ENCODE measurements around the gene UTF1. TPM values are rescaled to one million over a fixed set of nuclear protein-coding genes. Genes with fewer than 3 reads are reported as not detected.

Gene UTF1
- total and polyA plus RNA-seq, 2 experiments from 2014 or later: 12.2 to 51.4 TPM

DNA sequence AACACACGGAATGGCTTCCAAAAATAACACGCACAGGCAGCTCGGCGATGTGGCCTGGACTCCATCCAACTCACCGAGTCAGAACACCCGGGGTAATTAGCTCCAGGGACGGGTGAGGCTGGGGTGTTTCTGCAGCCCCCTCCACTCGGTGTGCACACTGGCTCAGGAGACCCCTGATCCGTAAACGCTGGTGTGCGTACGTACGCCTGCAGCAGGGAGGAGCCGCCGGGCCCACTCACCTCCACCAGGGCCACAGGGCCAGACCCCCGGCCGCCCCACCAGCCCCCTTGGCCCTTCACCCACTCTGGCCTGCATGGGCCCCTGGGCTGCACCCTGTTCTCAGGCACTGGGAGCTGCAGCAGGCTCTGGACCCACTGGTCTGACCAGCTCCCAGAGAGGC, 22.4 kb upstream of the UTF1 start:
- Histone ChIP-seq H3K27me3 (ENCODE audit: insufficient read depth) (no peaks in the 10 kb centered on the region), H4K20me1 (replicated peaks; ENCODE audit: insufficient read depth) (no peaks in the 10 kb centered on the region), H3F3A (replicated peaks; ENCODE audit: low read depth) (0 out of 2 replicates have a peak, but pooled peaks cover 3% of the 10 kb centered on the region), H3K9me2 (ENCODE audit: insufficient read depth) (peaks cover 4% of the 10 kb centered on the region; the same call in 1 of the 2 replicates), H3K36me3 (ENCODE audit: insufficient read depth) (no peaks in the 10 kb centered on the region), H2AFZ (no peak overlapping the region), H3K79me2 (replicated peaks; ENCODE audit: insufficient read depth) (no peaks in the 10 kb centered on the region), H3K27ac (ENCODE audit: low read depth) (no peak overlapping the region), H3K4me1 (ENCODE audit: insufficient read depth) (no peaks in the 10 kb centered on the region), H3K4me3 (no peak overlapping the region), H3K4me2 (no peak overlapping the region)
- no peaks in the 10 kb centered on the region for H3K36me3 Mint-ChIP-seq (ENCODE audit: low read depth)
- no peak overlapping the region for H3K27ac Mint-ChIP-seq
- no peaks in the 10 kb centered on the region; the same call in 2 of the 3 replicates for H3K9me3 Mint-ChIP-seq
- peaks cover 2% of the 10 kb centered on the region for H3K27me3 Mint-ChIP-seq (ENCODE audit: insufficient read depth, low read depth, poor library complexity)
- H3K4me1 Mint-ChIP-seq: no peaks in the 10 kb centered on the region
- DNase-seq (ENCODE audit: low spot score) (no peak), ATAC-seq (no peak)
- no peak overlapping the region for H3K4me3 Mint-ChIP-seq
- TF ChIP-seq ZNF114 (CRISPR knock-in tag; IDR thresholded peaks at IDR 0.05): no peak

DNA sequence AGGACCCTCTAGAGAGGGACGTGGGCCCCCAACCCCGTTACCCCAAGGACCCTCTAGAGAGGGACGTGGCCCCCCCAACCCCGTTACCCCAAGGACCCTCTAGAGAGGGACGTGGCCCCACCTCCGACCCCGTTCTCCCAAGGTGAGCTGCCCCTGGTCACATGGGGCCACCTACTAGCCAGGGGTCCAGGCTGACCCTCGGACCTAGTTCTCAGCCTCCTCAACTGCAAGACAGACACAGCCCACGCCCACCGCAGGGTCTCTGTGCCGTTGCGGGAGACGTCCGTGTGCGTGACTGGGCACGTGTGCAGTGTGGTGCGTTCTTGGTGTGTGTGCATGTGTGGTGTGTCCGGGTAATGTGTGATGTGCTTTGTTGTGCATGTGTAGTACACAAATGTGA, 21.6 kb upstream of the UTF1 start:
- H3K27me3 ChIP-seq (ENCODE audit: insufficient read depth): no peaks in the 10 kb centered on the region

GRCh38 chr10:133209117-133209516, 20.9 kb upstream of the UTF1 start:
- H3F3A ChIP-seq (replicated peaks; ENCODE audit: low read depth): 0 out of 2 replicates have a peak, but pooled peaks cover 3% of the 10 kb centered on the region
- no peaks in the 10 kb centered on the region for H4K20me1 ChIP-seq (replicated peaks; ENCODE audit: insufficient read depth)
- TF ChIP-seq, protein P1, sequence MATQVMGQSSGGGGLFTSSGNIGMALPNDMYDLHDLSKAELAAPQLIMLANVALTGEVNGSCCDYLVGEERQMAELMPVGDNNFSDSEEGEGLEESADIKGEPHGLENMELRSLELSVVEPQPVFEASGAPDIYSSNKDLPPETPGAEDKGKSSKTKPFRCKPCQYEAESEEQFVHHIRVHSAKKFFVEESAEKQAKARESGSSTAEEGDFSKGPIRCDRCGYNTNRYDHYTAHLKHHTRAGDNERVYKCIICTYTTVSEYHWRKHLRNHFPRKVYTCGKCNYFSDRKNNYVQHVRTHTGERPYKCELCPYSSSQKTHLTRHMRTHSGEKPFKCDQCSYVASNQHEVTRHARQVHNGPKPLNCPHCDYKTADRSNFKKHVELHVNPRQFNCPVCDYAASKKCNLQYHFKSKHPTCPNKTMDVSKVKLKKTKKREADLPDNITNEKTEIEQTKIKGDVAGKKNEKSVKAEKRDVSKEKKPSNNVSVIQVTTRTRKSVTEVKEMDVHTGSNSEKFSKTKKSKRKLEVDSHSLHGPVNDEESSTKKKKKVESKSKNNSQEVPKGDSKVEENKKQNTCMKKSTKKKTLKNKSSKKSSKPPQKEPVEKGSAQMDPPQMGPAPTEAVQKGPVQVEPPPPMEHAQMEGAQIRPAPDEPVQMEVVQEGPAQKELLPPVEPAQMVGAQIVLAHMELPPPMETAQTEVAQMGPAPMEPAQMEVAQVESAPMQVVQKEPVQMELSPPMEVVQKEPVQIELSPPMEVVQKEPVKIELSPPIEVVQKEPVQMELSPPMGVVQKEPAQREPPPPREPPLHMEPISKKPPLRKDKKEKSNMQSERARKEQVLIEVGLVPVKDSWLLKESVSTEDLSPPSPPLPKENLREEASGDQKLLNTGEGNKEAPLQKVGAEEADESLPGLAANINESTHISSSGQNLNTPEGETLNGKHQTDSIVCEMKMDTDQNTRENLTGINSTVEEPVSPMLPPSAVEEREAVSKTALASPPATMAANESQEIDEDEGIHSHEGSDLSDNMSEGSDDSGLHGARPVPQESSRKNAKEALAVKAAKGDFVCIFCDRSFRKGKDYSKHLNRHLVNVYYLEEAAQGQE (IDR thresholded peaks at IDR 0.05; ENCODE audit: unreplicated experiment): no peak
- TF ChIP-seq CREB1 (CRISPR knock-in tag; IDR thresholded peaks at IDR 0.05; ENCODE audit: low read depth) (no peak), ZNF114 (CRISPR knock-in tag; IDR thresholded peaks at IDR 0.05) (no peak), JUNB (IDR thresholded peaks at IDR 0.05; ENCODE audit: unreplicated experiment) (no peak), EZH2phosphoT487 (IDR thresholded peaks at IDR 0.05; ENCODE audit: unreplicated experiment) (no peak)
- TF ChIP-seq, protein P2, sequence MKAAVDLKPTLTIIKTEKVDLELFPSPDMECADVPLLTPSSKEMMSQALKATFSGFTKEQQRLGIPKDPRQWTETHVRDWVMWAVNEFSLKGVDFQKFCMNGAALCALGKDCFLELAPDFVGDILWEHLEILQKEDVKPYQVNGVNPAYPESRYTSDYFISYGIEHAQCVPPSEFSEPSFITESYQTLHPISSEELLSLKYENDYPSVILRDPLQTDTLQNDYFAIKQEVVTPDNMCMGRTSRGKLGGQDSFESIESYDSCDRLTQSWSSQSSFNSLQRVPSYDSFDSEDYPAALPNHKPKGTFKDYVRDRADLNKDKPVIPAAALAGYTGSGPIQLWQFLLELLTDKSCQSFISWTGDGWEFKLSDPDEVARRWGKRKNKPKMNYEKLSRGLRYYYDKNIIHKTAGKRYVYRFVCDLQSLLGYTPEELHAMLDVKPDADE (IDR thresholded peaks at IDR 0.05): no peak
- peaks cover under 1% of the 10 kb centered on the region; the same call in 1 of the 3 replicates for H3K36me3 Mint-ChIP-seq (ENCODE audit: low read depth)
- no peaks in the 10 kb centered on the region for H3K4me1 ChIP-seq (ENCODE audit: insufficient read depth)
- no peak overlapping the region for H3K4me2 ChIP-seq
- no peak overlapping the region for H3K27ac ChIP-seq (ENCODE audit: low read depth)
- ATAC-seq (no peak), DNase-seq (ENCODE audit: low spot score) (no peak)
- H3K27me3 Mint-ChIP-seq (ENCODE audit: insufficient read depth, low read depth, poor library complexity): peaks cover 2% of the 10 kb centered on the region
- H3K9me3 Mint-ChIP-seq: no peaks in the 10 kb centered on the region; the same call in 2 of the 3 replicates
- peaks cover 4% of the 10 kb centered on the region; the same call in 1 of the 2 replicates for H3K9me2 ChIP-seq (ENCODE audit: insufficient read depth)
- no peaks in the 10 kb centered on the region for H3K36me3 ChIP-seq (ENCODE audit: insufficient read depth)
- no peaks in the 10 kb centered on the region for H3K4me1 Mint-ChIP-seq
- H3K27me3 ChIP-seq (ENCODE audit: insufficient read depth): no peaks in the 10 kb centered on the region
- no peak overlapping the region for H2AFZ ChIP-seq
- no peaks in the 10 kb centered on the region for H3K79me2 ChIP-seq (replicated peaks; ENCODE audit: insufficient read depth)
- H3K4me3 ChIP-seq: no peak overlapping the region
- H3K4me3 Mint-ChIP-seq: no peak overlapping the region
- H3K27ac Mint-ChIP-seq: no peak overlapping the region

More for the DNA sequence above, 21.6 kb upstream of the UTF1 start:
- DNase-seq (ENCODE audit: low spot score) (no peak), ATAC-seq (no peak)
- Histone ChIP-seq H3K4me3 (no peak overlapping the region), H3K27ac (ENCODE audit: low read depth) (no peak overlapping the region), H3K4me1 (ENCODE audit: insufficient read depth) (no peaks in the 10 kb centered on the region), H3F3A (replicated peaks; ENCODE audit: low read depth) (0 out of 2 replicates have a peak, but pooled peaks cover 3% of the 10 kb centered on the region), H3K79me2 (replicated peaks; ENCODE audit: insufficient read depth) (no peaks in the 10 kb centered on the region), H2AFZ (no peak overlapping the region), H3K9me2 (ENCODE audit: insufficient read depth) (peaks cover 4% of the 10 kb centered on the region; the same call in 1 of the 2 replicates), H4K20me1 (replicated peaks; ENCODE audit: insufficient read depth) (no peaks in the 10 kb centered on the region), H3K4me2 (no peak overlapping the region), H3K36me3 (ENCODE audit: insufficient read depth) (no peaks in the 10 kb centered on the region)
- TF ChIP-seq JUNB (IDR thresholded peaks at IDR 0.05; ENCODE audit: unreplicated experiment) (no peak), ZNF331 (CRISPR knock-in tag; IDR thresholded peaks at IDR 0.05; ENCODE audit: low read depth) (no peak), ZNF114 (CRISPR knock-in tag; IDR thresholded peaks at IDR 0.05) (no peak)
- TF ChIP-seq, protein P3, sequence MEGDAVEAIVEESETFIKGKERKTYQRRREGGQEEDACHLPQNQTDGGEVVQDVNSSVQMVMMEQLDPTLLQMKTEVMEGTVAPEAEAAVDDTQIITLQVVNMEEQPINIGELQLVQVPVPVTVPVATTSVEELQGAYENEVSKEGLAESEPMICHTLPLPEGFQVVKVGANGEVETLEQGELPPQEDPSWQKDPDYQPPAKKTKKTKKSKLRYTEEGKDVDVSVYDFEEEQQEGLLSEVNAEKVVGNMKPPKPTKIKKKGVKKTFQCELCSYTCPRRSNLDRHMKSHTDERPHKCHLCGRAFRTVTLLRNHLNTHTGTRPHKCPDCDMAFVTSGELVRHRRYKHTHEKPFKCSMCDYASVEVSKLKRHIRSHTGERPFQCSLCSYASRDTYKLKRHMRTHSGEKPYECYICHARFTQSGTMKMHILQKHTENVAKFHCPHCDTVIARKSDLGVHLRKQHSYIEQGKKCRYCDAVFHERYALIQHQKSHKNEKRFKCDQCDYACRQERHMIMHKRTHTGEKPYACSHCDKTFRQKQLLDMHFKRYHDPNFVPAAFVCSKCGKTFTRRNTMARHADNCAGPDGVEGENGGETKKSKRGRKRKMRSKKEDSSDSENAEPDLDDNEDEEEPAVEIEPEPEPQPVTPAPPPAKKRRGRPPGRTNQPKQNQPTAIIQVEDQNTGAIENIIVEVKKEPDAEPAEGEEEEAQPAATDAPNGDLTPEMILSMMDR (conservative IDR thresholded peaks at IDR 0.05; ENCODE audit: low read depth in 2 of 2): no peak
- TF ChIP-seq, protein P2 (IDR thresholded peaks at IDR 0.05): no peak
- Mint-ChIP-seq H3K4me1 (no peaks in the 10 kb centered on the region), H3K4me3 (no peak overlapping the region), H3K27me3 (ENCODE audit: insufficient read depth, low read depth, poor library complexity) (peaks cover 2% of the 10 kb centered on the region), H3K9me3 (no peaks in the 10 kb centered on the region; the same call in 2 of the 3 replicates), H3K27ac (no peak overlapping the region), H3K36me3 (ENCODE audit: low read depth) (no peaks in the 10 kb centered on the region)

Measured in GM23338 (cell line).